Activated gamma-delta T cell treated with Interleukin-2 at 50 U/mL for 16 hours (primary cell): ENCODE measurements around the gene VCP.

Experiments used
- DNase-seq: peaks from one replicate; pipeline ENCODE4 v3.0.0-alpha.2; 2020

VCP gene

GRCh38 chr9:35072461-35073278, at the start of gene VCP:
Gene VCP, minus strand, starts transcription at chr9:35072625. Its CDS starts 272 bp downstream, at chr9:35072353.
- DNase-seq, result peak; percentile 95

GRCh38 chr9:35116898-35117551, 44.6 kb upstream of the VCP start:
- DNase-seq, result peak; percentile 89

GRCh38 chr9:35116539-35116897, 44.1 kb upstream of the VCP start:
- DNase-seq, result no peak

- peak; percentile 92 for DNase-seq
Observed at GRCh38 chr9:35115680-35116538, 43.5 kb upstream of the VCP start, which contains the start of gene ATOSB. Gene ATOSB, minus strand, starts transcription at chr9:35115862. Its CDS starts 7,588 bp downstream, at chr9:35108274.

- no peak for DNase-seq
Observed at GRCh38 chr9:35114840-35115628, 42.6 kb upstream of the VCP start.

GRCh38 chr9:35114113-35114839, 41.9 kb upstream of the VCP start:
- peak; percentile 43 for DNase-seq

- DNase-seq, result no peak
Observed at GRCh38 chr9:35112257-35113020, 40.0 kb upstream of the VCP start.

GRCh38 chr9:35111001-35111933, 38.8 kb upstream of the VCP start:
- DNase-seq, result peak; percentile 96

GRCh38 chr9:35110327-35110761, 37.9 kb upstream of the VCP start:
- no peak for DNase-seq

- no peak for DNase-seq
Observed at GRCh38 chr9:35108946-35109575, 36.6 kb upstream of the VCP start.

- DNase-seq, result no peak
Observed at GRCh38 chr9:35108461-35108860, 36.0 kb upstream of the VCP start.

- no peak for DNase-seq
Observed at GRCh38 chr9:35107297-35108290, 35.2 kb upstream of the VCP start.

- no peak for DNase-seq
Observed at GRCh38 chr9:35106343-35106730, 33.9 kb upstream of the VCP start.

GRCh38 chr9:35105571-35106342, 33.3 kb upstream of the VCP start:
- DNase-seq, result no peak

GRCh38 chr9:35105126-35105525, 32.7 kb upstream of the VCP start:
- no peak for DNase-seq

GRCh38 chr9:35104586-35104985, 32.2 kb upstream of the VCP start:
- DNase-seq, result no peak

- no peak for DNase-seq
Observed at GRCh38 chr9:35103660-35104191, 31.3 kb upstream of the VCP start.
